PC-9 (cell line): ENCODE data around the gene TBX18.

Experiments
- EZH2 ChIP-seq: fragments of 200-600 bp; sonication (generic); IDR thresholded peaks from 2 replicates; pipeline ENCODE4 v1.8.0; 2017; ENCODE audit warnings: antibody characterized with exemption, low read depth
- TF ChIP-seq, protein P1 (sequence below): fragments of 200-600 bp; sonication (generic); conservative IDR thresholded peaks from 2 replicates; pipeline ENCODE4 v1.6.1; 2017; ENCODE audit warnings: mixed run types, antibody characterized with exemption, mild to moderate bottlenecking, moderate library complexity

DNA sequence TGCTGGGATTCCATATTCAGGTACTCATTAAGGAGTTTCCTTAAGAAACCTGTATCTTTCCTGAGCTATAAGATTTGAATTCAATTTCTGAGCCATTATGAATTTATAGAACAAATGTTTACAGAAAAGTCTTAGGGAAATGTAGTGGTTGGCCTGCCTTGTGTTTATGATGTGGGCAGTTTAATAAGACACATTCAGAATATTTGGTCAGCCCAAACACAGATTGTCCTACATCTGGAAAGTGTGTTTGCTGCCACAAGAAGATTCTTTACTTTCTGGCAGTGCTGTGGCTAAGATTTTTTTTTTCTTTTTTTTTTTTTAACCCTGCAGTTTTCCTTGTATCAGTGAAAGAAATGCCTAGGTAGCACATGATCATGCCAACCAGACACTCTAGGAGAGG, 15.2 kb downstream of the TBX18 start:
- TF ChIP-seq, protein P1, sequence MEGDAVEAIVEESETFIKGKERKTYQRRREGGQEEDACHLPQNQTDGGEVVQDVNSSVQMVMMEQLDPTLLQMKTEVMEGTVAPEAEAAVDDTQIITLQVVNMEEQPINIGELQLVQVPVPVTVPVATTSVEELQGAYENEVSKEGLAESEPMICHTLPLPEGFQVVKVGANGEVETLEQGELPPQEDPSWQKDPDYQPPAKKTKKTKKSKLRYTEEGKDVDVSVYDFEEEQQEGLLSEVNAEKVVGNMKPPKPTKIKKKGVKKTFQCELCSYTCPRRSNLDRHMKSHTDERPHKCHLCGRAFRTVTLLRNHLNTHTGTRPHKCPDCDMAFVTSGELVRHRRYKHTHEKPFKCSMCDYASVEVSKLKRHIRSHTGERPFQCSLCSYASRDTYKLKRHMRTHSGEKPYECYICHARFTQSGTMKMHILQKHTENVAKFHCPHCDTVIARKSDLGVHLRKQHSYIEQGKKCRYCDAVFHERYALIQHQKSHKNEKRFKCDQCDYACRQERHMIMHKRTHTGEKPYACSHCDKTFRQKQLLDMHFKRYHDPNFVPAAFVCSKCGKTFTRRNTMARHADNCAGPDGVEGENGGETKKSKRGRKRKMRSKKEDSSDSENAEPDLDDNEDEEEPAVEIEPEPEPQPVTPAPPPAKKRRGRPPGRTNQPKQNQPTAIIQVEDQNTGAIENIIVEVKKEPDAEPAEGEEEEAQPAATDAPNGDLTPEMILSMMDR = no peak
- no peak for TF ChIP-seq EZH2
